NCI-H146 treated with DMSO at 0.1 percent for 48 hours (cell line): Measurements from ENCODE around the gene DVL3.
A peak's percentile ranks its signal among the peaks of the same experiment; 100 is the strongest.
"Not testable (repeated sequence)": the region's sequence is repeated elsewhere in the genome, so short reads cannot be mapped to it uniquely, and the experiment has no call there.

Source experiments
- DNase-seq: peaks from one replicate; lab custom pipeline; 2025; ENCODE audit not compliant: unreplicated experiment; lab: John Stamatoyannopoulos, UW

Gene DVL3

DNA sequence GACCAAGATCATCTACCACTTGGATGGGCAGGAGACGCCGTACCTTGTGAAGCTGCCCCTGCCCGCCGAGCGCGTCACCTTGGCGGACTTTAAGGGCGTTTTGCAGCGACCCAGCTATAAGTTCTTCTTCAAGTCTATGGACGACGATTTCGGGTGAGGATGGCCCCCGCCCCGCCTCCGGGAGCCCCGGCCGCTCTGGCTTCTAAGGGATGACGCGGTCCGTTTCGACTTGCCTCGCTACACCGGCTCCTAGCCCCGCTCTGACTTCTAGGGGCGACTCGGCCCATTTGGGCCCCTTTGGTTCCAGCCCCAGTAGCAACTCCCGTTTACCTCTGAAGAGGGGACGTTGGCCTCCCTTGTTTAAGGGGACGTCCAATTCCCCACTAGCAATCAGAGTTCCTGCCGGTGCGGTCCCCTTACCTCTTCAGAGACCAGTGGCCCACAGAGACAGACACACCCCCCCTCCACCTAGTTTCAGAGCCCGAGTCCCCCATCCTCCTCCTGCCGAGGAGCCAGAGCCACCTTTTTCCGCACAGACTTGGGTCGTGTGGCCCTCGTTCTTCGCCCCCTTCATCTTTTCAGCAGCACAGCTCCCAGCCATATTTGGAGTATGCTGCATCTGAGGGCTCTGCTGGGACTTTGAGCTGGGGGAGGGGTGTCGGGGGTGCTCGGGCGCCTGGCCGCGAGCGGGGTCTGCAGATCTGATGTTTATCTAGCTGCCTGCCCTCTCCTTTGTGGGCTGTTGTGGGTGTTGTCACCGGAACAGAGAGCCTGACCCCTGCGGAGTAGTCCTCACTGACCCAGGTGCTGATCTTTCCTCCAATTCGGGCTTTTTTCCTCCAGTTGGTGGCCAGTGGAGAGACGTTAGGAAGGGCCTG is 706 bp downstream of the DVL3 start:
- peak; percentile 67 for DNase-seq

DNA sequence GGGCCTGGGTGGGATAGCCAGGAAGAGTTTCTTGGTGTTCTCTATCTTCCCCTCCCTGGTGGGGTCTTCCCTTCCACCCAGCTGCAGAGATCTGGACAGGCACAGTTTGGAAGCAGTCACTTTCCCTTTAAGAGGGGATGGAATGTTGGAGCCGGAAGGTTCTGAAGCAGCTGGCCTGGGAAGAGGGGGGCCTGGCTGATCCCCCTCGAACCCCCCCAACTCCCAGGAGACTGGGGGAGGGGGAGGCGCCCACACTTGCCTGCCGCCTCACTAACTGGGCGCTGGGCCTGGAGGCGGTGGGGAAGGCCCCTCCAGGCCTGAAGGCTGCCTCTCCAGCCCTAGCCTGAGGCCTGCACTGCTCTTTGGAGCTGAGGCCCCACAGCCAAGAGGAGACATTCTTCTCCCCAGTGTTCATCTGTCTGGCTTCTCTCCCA is 1.4 kb downstream of the DVL3 start:
- DNase-seq = no peak

DNA sequence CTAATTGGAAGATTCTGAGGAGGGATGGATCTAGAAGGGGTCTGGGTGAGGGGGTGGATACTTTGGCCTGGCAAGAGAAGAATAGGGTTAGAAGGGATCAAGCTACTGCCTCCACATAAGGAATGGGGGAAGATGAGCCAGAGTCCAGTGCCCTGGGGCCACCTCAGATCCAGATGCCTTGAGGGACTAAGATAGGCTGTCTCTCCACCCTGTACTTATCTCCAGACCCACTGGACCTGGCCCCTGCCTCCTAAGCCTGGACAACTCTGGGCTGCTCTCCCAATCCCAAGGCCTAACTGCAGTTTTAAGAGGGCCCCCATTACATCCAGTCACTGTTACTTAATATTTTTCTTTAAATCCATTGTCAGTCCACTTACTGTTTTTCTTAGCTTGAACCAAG is 2.0 kb downstream of the DVL3 start:
- DNase-seq = no peak

DNA sequence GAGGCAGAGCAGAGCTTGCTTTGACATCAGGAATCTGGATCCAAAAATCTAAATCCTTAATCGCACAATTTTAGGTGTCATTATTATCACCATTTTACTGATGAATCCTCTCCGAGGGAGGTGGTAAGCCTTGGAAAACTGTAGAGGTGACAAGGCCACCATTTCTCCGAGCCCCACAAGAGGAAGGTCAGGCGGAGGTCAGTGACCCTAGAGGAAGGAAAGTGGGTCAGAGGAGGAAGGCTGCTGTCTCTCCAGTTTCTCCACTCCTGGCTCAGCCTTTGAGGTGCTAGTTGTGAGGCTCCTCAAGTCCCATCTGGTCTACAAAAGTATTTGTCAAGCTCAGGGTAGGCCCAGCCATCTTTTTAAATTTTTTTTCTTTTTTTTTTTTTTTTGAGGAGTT is 3.2 kb downstream of the DVL3 start:
- no peak for DNase-seq

DNA sequence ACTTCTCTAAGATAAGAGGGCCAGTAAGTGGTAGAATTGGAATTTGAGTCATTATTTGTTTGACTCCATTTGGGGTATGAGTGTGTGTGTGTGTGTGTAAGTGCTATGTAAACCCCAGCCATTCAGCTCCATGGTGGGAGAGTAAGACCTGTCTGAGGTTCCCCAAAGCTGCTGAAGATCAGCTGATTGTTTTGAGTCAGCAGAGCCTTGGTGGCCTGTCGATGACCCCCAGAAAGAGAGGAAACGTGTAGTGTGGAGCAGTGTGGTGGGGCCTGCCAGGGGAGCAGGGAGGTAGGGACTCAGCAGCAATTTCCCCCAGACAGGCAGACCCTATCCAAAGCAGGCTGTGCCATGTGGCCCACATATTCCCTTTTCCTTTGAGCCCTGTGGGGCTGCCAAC is 5.3 kb downstream of the DVL3 start:
- no peak for DNase-seq

DNA sequence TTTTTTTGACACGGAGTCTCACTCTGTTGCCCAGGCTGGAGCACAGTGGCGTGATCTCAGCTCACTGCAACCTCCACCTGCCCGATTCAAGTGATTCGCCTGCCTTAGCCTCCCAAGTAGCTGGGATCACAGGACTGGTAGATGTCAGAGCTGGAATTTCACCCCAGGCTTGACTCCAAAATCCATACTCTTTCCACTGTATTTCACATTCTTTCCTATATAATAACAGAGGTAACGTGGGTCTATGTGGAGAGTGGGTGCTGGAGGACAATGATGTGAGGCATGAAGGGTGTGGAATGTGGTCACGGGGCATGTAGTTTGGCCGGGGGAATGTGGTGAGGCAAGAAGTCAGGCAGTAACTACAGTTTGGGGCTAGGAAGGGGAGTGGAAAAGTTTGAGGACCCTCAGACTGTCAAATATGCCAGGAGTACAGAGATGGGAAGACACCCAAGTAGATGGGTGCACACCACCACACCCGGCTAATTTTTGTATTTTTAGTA is 7.4 kb downstream of the DVL3 start:
- not testable (repeated sequence) for DNase-seq

DNA sequence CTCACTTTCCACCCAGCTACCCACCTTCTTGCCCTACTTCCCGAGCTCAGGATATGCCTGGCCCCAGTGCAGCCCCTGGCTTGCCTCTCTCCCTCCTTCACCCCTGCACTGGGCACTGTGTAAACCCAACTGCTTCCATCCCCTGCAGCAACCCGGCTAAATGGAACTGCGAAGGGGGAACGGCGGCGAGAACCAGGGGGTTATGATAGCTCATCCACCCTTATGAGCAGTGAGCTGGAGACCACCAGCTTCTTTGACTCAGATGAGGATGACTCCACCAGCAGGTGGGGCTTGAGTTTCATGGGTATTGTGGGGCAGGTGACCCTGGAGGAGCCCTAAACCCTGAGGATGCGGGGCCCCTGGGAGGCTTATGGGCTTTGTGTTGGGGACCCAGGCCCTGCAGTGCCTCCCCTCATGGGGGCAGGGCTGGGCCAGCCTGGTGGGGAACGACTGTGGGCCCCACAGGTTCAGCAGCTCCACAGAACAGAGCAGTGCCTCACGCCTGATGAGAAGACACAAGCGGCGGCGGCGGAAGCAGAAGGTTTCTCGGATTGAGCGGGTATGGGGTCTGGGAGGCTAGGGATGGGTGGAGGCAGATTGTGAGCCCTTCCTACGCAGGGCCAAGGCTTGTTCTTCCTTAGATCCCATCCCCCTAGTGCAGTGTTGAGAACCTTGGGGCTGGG is 9.6 kb downstream of the DVL3 start:
- DNase-seq = no peak

DNA sequence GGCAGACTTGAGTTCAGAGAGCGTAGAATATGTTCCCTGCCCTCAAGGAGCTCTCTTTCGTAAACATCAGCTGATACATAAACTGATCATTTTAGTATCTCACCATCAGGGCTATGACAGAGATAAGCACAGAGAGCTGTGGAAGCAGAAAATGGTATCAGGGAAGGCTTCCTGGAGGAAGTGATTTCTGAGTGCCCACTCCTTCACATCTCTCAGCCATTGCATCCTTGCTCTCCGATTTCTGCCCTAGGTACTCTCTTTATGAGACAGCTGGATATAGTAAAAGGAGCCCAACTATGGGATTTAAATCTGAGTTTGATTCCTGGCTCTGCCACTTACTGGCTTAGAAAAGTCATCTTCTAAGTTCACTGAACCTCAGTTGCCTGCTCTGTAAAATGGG is 10.4 kb downstream of the DVL3 start:
- no peak for DNase-seq

DNA sequence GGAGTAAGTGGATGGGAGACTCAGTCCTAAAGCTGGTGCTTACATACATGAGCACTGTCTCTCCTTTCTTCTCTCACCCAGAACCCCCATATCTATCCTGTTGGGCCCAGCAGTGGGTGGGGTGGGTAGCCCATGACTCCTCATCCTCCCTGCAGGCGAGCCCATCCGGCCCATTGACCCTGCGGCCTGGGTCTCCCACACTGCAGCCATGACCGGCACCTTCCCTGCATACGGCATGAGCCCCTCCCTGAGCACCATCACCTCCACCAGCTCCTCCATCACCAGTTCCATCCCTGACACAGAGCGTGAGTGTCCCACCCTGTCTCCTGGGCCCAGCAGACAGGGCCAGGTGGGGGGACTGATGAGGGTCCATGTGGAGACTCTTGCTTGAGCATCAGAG is 11.5 kb downstream of the DVL3 start:
- DNase-seq = no peak

DNA sequence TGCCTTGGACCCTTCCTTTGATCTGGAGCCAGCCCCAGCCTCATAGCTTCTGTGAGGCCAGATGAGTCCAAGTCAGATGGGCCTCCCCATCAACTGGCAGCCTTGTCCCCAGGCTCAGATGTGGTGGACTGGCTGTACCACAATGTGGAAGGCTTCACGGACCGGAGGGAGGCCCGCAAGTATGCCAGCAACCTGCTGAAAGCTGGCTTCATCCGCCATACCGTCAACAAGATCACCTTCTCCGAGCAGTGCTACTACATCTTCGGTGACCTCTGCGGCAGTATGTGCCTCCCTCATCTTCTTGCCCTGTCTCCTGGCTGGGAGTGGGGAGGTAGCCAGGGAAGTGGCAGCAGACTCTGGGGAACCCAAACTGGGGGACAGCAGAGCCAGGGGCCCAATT is 12.6 kb downstream of the DVL3 start:
- no peak for DNase-seq

DNA sequence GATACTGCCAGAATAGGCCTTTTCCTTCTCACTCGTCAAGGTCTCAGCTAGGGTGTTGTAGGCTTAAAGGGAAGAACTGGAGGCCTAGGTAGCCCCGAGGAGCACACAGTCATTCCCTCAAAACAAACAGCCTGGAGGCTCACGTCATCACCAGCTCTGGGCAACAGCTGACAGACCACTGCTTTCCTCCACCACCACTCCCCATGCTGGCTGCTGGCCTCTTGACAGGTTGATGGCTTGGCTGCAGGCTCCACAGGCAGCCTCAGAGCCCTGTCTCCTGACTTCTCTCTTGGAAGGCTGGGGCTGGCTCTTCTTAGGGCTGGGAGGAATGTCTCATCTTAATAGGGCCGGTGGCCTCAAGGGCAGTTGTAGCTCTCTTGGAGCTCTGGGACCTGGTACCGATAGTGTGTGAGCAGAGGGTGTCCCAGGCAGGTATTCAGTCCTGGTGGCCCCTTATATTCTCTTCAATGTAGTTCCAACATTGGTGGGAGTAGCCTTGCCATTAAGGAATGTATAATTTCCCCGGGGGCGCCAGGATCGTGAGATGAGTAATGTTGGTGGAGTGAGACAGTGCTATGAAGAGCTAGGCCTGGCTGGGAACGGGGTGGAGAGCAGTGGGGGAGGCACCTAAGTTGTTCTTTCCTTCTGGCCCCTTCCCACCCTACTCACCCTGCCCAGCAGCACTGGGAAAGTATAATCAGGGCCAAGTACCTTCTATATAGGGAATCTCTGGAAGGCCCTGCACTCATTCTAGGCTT is 13.4 kb downstream of the DVL3 start:
- no peak for DNase-seq

DNA sequence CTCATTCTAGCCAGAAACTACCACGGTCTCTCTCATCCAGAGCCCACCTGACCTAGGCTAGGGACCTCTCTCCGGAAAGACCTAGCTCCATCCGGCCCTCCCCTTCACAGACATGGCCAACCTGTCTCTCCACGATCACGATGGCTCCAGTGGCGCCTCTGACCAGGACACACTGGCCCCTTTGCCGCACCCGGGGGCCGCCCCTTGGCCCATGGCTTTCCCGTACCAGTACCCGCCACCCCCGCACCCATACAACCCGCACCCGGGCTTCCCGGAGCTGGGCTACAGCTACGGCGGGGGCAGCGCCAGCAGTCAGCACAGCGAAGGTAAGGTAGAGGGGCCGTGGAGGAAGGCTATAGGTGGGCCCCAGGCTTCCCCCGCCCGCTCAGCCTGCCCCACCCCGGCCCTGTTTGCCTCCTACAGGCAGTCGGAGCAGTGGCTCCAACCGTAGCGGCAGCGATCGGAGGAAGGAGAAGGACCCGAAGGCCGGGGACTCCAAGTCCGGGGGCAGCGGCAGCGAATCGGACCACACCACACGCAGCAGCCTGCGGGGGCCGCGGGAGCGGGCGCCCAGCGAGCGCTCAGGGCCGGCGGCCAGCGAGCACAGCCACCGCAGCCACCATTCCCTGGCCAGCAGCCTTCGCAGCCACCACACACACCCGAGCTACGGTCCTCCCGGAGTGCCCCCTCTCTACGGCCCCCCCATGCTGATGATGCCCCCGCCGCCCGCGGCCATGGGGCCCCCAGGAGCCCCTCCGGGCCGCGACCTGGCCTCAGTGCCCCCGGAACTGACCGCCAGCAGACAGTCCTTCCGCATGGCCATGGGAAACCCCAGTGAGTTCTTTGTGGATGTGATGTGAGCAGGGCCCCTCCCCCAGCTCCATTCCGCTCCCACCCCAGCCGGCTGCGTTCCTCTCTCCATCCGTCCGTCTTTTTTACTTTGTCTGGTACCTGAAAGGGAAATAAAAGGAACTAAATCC is 15.0 kb downstream of the DVL3 start:
- no peak for DNase-seq

DNA sequence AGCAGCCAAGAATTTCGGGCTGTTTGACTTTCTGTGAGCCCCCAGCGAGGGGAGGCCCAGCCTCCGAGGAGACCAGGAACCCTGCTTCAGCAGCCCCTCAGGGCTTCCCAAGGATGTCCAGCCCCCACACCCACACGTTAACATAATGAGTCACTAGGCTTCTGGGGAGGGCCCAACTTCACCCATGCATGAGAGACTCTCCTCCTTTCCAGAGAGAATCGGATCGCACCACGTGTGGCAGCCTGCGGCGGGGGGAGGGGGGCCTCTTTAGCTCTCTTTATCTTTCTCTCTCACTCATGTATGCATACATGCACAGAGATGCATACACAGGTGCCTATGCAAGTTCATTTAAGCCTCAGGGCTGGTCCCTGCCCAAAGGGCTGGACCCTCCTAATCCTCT is 16.4 kb downstream of the DVL3 start:
- DNase-seq = no peak

DNA sequence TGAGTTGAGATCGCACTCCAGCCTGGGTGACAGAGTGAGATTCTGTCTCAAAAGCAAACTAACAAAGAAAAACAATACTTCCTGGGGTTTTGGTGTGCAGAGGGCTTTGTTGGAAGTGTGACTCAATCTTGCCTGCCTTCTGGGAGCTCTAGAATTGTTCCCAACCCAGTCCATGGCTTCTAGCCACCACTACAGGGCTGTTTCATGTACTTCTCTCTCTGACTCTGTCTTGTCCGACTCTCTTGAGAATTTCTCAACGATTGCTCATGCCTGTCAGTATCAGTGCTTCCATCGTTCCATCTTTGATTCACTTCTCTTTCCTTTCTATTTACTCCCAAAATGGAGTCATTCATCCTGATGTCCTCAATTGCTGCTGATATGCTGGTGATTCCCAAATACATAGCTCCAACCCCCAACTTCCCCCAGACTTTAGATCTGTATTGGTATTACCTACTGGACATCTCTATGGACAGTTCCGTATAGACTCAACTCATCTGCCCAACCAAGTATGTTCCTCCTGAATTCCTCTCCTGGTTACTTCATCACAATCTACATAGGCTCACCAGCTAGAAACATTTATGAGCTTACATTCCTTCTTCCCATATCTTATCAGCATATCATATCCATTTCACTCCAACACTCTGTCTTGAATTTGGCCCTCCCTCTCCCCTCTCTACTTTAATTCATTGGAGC is 17.6 kb downstream of the DVL3 start:
- DNase-seq = no peak

DNA sequence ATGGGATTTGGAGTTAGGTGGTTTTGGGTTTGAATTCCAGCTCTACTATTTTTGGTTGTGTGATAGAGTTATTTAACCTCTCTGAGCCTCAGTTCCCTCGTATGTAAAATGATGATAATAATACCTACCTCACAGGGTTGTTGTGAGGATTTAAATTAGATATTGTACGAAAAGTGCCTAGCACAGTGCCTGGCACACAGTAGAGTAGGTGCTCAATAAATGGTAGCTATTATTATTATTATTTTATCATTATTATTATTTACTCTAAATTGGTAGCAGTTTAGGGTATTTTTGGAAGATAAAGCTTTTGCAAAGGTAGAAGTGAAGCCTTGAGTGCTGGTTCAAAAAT is 18.2 kb downstream of the DVL3 start:
- DNase-seq = no peak

DNA sequence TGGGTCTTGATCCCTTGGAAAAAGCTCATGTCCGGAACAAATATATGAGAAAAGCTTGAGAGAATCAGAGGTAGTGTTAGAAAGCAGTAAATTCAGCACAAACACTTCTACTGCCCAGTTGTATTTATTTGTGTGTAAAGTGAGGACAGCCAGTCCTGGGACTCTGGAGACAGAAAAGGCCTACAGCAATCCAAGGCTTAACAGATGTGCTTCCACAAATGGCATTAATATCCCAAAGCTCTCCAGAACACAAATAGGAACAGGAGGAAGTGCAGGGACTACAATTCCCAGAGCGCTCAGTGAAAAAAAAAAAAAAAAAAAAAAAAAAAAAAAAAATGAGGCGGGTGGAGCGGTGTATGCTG is 19.1 kb downstream of the DVL3 start:
- DNase-seq = no peak

DNA sequence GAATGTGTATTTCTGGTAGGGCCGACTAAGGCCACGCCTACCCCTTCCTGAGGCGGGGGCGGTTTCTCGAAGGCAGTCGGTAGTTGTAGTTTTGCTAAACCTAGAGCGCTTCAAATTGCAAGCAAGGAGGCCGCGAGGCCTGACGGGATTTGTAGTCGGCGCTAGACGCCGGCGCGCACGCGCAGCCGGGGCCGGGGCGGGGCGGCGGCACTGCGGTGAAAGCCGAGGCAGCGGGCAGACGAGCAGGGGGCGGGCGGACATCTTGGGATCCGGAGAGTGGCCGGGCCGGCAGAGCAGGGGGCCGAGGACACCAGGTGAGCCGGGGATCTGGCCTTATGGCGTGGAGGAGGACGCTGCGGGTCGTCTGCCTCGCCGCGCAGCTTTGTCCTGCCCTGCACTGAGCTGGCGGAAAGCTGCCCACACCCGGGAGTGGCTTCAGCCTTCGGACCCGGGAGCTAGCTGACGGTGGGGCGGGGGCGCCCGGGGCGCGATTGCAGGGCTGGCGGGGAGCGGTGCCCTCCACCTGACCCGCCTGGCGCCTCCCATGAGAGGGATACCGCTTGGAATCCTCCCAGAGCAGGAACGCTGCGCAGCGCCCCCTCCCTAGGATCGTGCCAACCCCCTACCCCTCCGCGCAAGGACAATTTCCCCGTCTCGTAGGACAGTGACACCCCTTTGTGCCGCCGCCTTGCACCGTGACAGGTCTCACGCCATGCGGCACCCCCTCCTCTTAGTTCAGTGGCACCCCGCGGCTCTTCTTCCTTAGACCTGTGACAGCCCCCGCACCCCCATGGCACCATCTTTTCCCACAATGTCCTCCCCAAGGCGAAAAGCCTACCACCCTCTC is 19.7 kb downstream of the DVL3 start, which contains the start of gene AP2M1:
AP2M1 (plus strand) TSS at position 210 of the 847 bp plus-strand sequence. CDS start 2,139 bp downstream, outside the sequence.
- DNase-seq = peak; percentile 100

DNA sequence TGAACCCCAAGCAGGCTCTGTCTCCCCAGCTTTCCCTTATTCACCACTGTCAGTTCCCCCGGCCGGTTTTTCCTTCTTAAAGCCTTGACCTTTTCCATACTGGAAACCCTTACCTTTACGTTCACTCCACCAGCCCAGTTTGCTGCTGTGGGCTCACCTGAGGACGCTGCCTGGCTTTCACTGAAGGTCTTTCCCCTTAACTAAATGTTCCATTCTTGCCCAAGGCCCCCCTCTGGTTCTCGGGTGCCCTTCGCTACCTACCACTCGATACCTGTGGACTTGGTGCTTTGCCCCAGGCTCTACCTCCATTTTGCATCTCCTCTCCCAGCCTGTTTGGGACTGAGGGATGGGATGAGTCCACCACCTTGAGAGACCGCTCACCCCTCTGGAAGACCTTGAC is 20.3 kb downstream of the DVL3 start:
- DNase-seq = no peak

DNA sequence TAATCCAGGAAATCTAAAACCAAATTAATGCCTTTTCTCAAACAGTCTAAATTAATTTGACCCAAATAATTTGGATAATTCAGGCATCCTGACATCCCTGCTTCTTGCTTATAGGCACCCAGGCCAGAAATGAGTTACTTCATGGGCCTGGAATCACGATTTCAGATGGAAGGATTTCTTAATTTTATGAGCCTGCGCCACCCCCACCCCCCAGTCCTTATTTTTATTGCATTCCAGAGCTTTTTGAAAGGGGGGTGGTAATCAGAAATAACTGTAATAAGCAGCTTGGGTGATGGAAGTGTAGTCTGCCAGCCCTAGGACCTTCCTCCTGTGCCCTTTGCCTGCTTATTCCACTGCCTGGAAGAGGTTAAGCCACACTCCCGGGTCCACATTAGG is 20.8 kb downstream of the DVL3 start:
- DNase-seq = no peak
